Measurements from ENCODE around the gene GPBP1. TPM values are rescaled to one million over a fixed set of nuclear protein-coding genes. Genes with fewer than 3 reads are reported as not detected.
A peak's percentile ranks its signal among the peaks of the same experiment; 100 is the strongest.

The GPBP1 gene
- total and polyA plus RNA-seq, 9 of the 15 experiments (the other 6 are each of a cell fraction or from before 2014, with no cell fraction given) = 31.0 to 109 (median 68.4) TPM

GRCh38 chr5:57277085-57277484 is 103.2 kb downstream of the GPBP1 start (continued):
- TF ChIP-seq REST (IDR thresholded peaks at IDR 0.05; ENCODE audit: borderline replicate concordance) (peak; percentile 32; the same call in 1 of the 2 replicates), REST (CRISPR knock-in tag; IDR thresholded peaks at IDR 0.05; ENCODE audit: low read depth) (no peak), ARID4B (CRISPR knock-in tag; IDR thresholded peaks at IDR 0.05) (no peak)
